Amniotic stem cell (primary cell): ENCODE data around the gene PLXNA2.

Experiments used
- DNase-seq: peaks from one replicate; lab custom pipeline; 2025; lab: John Stamatoyannopoulos, UW

Gene PLXNA2

GRCh38 chr1:208243967-208244916, at the start of gene PLXNA2:
TSS of gene PLXNA2 (minus strand) at chr1:208244384. CDS start at chr1:208217922, 26,462 bp downstream.
- no peak for DNase-seq

- DNase-seq, result no peak
Observed at GRCh38 chr1:208292908-208293307, 48.7 kb upstream of the PLXNA2 start.

GRCh38 chr1:208291923-208292711, 47.9 kb upstream of the PLXNA2 start:
- no peak for DNase-seq

- no peak for DNase-seq
Observed at GRCh38 chr1:208291129-208291528, 46.9 kb upstream of the PLXNA2 start.

GRCh38 chr1:208289716-208290115, 45.5 kb upstream of the PLXNA2 start:
- no peak for DNase-seq

- DNase-seq, result no peak
Observed at GRCh38 chr1:208288495-208288894, 44.3 kb upstream of the PLXNA2 start.

- DNase-seq, result no peak
Observed at GRCh38 chr1:208280681-208281450, 36.7 kb upstream of the PLXNA2 start.

GRCh38 chr1:208279826-208280588, 35.8 kb upstream of the PLXNA2 start:
- DNase-seq, result no peak

- DNase-seq, result no peak
Observed at GRCh38 chr1:208278638-208279037, 34.5 kb upstream of the PLXNA2 start.

- no peak for DNase-seq
Observed at GRCh38 chr1:208276757-208277435, 32.7 kb upstream of the PLXNA2 start.

- DNase-seq, result no peak
Observed at GRCh38 chr1:208275083-208275482, 30.9 kb upstream of the PLXNA2 start.

GRCh38 chr1:208273386-208274017, 29.3 kb upstream of the PLXNA2 start:
- no peak for DNase-seq

GRCh38 chr1:208272713-208273112, 28.5 kb upstream of the PLXNA2 start:
- DNase-seq, result no peak

GRCh38 chr1:208272311-208272710, 28.1 kb upstream of the PLXNA2 start:
- DNase-seq, result no peak

GRCh38 chr1:208271236-208271635, 27.1 kb upstream of the PLXNA2 start:
- DNase-seq, result no peak

- no peak for DNase-seq
Observed at GRCh38 chr1:208270651-208271141, 26.5 kb upstream of the PLXNA2 start.

GRCh38 chr1:208269338-208269666, 25.1 kb upstream of the PLXNA2 start:
- DNase-seq, result no peak

GRCh38 chr1:208268541-208269337, 24.6 kb upstream of the PLXNA2 start:
- DNase-seq, result no peak

- DNase-seq, result no peak
Observed at GRCh38 chr1:208265525-208265924, 21.3 kb upstream of the PLXNA2 start.

- DNase-seq, result no peak
Observed at GRCh38 chr1:208265122-208265469, 20.9 kb upstream of the PLXNA2 start.
